ENCODE measurements around the gene CFAP20DC. TPM values are rescaled to one million over a fixed set of nuclear protein-coding genes. Genes with fewer than 3 reads are reported as not detected.

The CFAP20DC gene
- total and polyA plus RNA-seq, 2 of the 4 experiments (the other 2 are of a cell fraction) = 1.2 to 1.6 TPM

GRCh38 chr3:59082106-59082505 lies 32.3 kb upstream of the CFAP20DC start:
- no peak overlapping the region for H3K14ac ChIP-seq (replicated peaks; ENCODE audit: low read depth, low read length)
- ATAC-seq (ENCODE audit: low read depth) (no peak), DNase-seq (no peak)
- H3K9me1 ChIP-seq (ENCODE audit: insufficient read depth, low read length) = no peaks in the 10 kb centered on the region
- no peaks in the 10 kb centered on the region for H3K79me1 ChIP-seq (ENCODE audit: low read depth in 1 of 2, low read length in 2 of 2)
- BruUV-seq (replicated peaks) = no TSS peak
- H3K9ac ChIP-seq (ENCODE audit: low read depth, low read length) = no peak overlapping the region
- no peak overlapping the region for H4K5ac ChIP-seq (ENCODE audit: low read depth, low read length)
- peaks cover 2% of the 10 kb centered on the region; the same call in 1 of the 2 replicates for H3K4me1 ChIP-seq (ENCODE audit: control insufficient read depth, insufficient read depth, low read length)
- H4K8ac ChIP-seq (ENCODE audit: low read depth in 2 of 2, low read length in 2 of 2) = no peak overlapping the region
- no peaks in the 10 kb centered on the region for H4K20me1 ChIP-seq (ENCODE audit: insufficient read depth, low read length)
- H3K23ac ChIP-seq (ENCODE audit: low read depth, low read length) = no peak overlapping the region
- H3K9me3 ChIP-seq (ENCODE audit: control insufficient read depth, insufficient read depth, low read length) = no peaks in the 10 kb centered on the region
- no peaks in the 10 kb centered on the region for H3K27me3 ChIP-seq (ENCODE audit: control insufficient read depth, insufficient read depth, low read length)
- H2BK15ac ChIP-seq (ENCODE audit: low read depth, low read length) = no peak overlapping the region
- no peak overlapping the region for H2AK9ac ChIP-seq (replicated peaks; ENCODE audit: low read depth, low read length, poor library complexity)
- dilution Hi-C loops (cut with HindIII; ENCODE audit: low sequenced_read_pairs, unreplicated experiment) (no loop called here), in situ Hi-C loops (cut with MboI; ENCODE audit: low sequenced_read_pairs) (no loop called here), intact Hi-C loops (cut with micrococcal nuclease) (no loop called here)
- POLR2A ChIA-PET (ENCODE audit: unreplicated experiment) = no interaction called here
- H2AFZ ChIP-seq (replicated peaks; ENCODE audit: low read length, poor library complexity) = no peak overlapping the region
- no peak overlapping the region for H3K27ac ChIP-seq (ENCODE audit: insufficient read depth, low read length)
- CTCF ChIA-PET = no interaction called here
- WGBS, 2 experiments (ENCODE audit: extremely low coverage in 2 of 2, insufficient read length in 1 of 2) = no CpG with 5 or more reads among the region's 4 CpGs
- no peak overlapping the region for H2BK120ac ChIP-seq (ENCODE audit: low read depth, low read length)
- no peak overlapping the region for H3K4ac ChIP-seq (ENCODE audit: low read depth, low read length)
- no peaks in the 10 kb centered on the region for H3K36me3 ChIP-seq (ENCODE audit: control insufficient read depth, insufficient read depth, low read length)
- TF ChIP-seq SMC3 (IDR thresholded peaks at IDR 0.05; ENCODE audit: low read depth, low read length) = no peak
- TF ChIP-seq USF2 (IDR thresholded peaks at IDR 0.05; ENCODE audit: low read depth, low read length) = no peak
- no peak for TF ChIP-seq NFE2L2 (IDR thresholded peaks at IDR 0.05; ENCODE audit: low read depth, low read length)
- no peak for TF ChIP-seq CEBPB (IDR thresholded peaks at IDR 0.05; ENCODE audit: low read depth, low read length)
- TF ChIP-seq CHD1 (IDR thresholded peaks at IDR 0.05; ENCODE audit: low read depth, low read length) = no peak
- TF ChIP-seq CTCF (conservative IDR thresholded peaks at IDR 0.05; ENCODE audit: low read depth, low read length) = no peak
- H4K91ac ChIP-seq (ENCODE audit: insufficient read depth, low read depth, low read length) = no peak overlapping the region
- H3K4me2 ChIP-seq (ENCODE audit: low read depth, low read length) = no peak overlapping the region
- no peak overlapping the region for H2BK5ac ChIP-seq (ENCODE audit: low read depth, low read length, poor library complexity, severe bottlenecking)
- H3K56ac ChIP-seq (ENCODE audit: extremely low read depth, insufficient read depth, low read length) = no peak overlapping the region
- no peak overlapping the region for H3K18ac ChIP-seq (ENCODE audit: low read depth, low read length)
- H2BK20ac ChIP-seq (ENCODE audit: low read depth, low read length) = no peak overlapping the region
- no peak overlapping the region for H2AK5ac ChIP-seq (ENCODE audit: low read depth, low read length)
- H3K4me3 ChIP-seq (ENCODE audit: insufficient read depth, low read depth, low read length) = no peak overlapping the region
